BLaER1 treated with 17β-estradiol and CSF1 and Interleukin-3, amounts not matched to agents 10 nM and 100 nM (cell line): ENCODE measurements around the gene ATXN2.
"Not testable (repeated sequence)": the region's sequence is repeated elsewhere in the genome, so short reads cannot be mapped to it uniquely, and the experiment has no call there.

ENCODE experiments used
- H3K27ac ChIP-seq, 11 experiments: shearing (Covaris generic); formaldehyde crosslinking; 2 replicates each; pipeline ENCODE4 v1.8.1; 2022
- H3K27me3 ChIP-seq, 11 experiments: shearing (Covaris generic); formaldehyde crosslinking; 2 replicates each; pipeline ENCODE4 v1.8.1; 2022
- H3K36me3 ChIP-seq, 11 experiments: shearing (Covaris generic); formaldehyde crosslinking; 2 replicates each; pipeline ENCODE4 v1.8.1; 2022
- H3K4me1 ChIP-seq, 10 experiments: shearing (Covaris generic); formaldehyde crosslinking; 2 replicates each; pipeline ENCODE4 v1.8.1; 2022
- H3K4me2 ChIP-seq, 11 experiments: shearing (Covaris generic); formaldehyde crosslinking; 2 replicates each; pipeline ENCODE4 v1.8.1; 2022
- H3K4me3 ChIP-seq, 10 experiments: shearing (Covaris generic); formaldehyde crosslinking; 2 replicates each; pipeline ENCODE4 v1.8.1; 2022
- H3K9ac ChIP-seq, 11 experiments: shearing (Covaris generic); formaldehyde crosslinking; 2 replicates each; pipeline ENCODE4 v1.8.1; 2022
- H3K9me3 ChIP-seq, 11 experiments: shearing (Covaris generic); formaldehyde crosslinking; replicated peaks in 1 of 11; 2 replicates each; pipeline ENCODE4 v1.8.1; 2022
- H4K20me1 ChIP-seq, 11 experiments: shearing (Covaris generic); formaldehyde crosslinking; 2 replicates each; pipeline ENCODE4 v1.8.1; 2022
- Cebpa-rat ChIP-seq, 11 experiments: shearing (Covaris generic); IDR thresholded peaks; 2 replicates each; pipeline ENCODE4 v1.8.1; 2022

ATXN2 gene

GRCh38 chr12:111506260-111506659, 92.9 kb downstream of the ATXN2 start:
- Histone ChIP-seq H3K9ac (no peak overlapping the region), H3K4me2 (no peak overlapping the region), H3K36me3 (peaks cover 80 to 91% (median 87%) of the 10 kb centered on the region in 11 experiments), H3K27ac (no peak overlapping the region), H3K4me1 (no peaks in the 10 kb centered on the region), H4K20me1 (peaks cover 0 to 12% (median 0%) of the 10 kb centered on the region in 11 experiments; a peak in 4 of 22 replicates), H3K9me3 (0 out of 22 replicates have a peak, but pooled peaks cover 0 to 7% (median 0%) of the 10 kb centered on the region in 11 experiments), H3K27me3 (no peaks in the 10 kb centered on the region), H3K4me3 (no peak overlapping the region)
- TF ChIP-seq Cebpa-rat (IDR thresholded peaks at IDR 0.05) = no peak

- no peak for TF ChIP-seq Cebpa-rat (IDR thresholded peaks at IDR 0.05)
- Histone ChIP-seq H3K27me3 (no peaks in the 10 kb centered on the region), H3K4me2 (no peak overlapping the region), H3K4me3 (no peak overlapping the region), H3K9me3 (0 out of 22 replicates have a peak, but pooled peaks cover 0 to 7% (median 0%) of the 10 kb centered on the region in 11 experiments), H3K4me1 (no peaks in the 10 kb centered on the region), H3K36me3 (peaks cover 80 to 91% (median 86%) of the 10 kb centered on the region in 11 experiments), H3K27ac (no peak overlapping the region), H4K20me1 (peaks cover 0 to 17% (median 0%) of the 10 kb centered on the region in 11 experiments; a peak in 4 of 22 replicates), H3K9ac (no peak overlapping the region)
Measured at GRCh38 chr12:111505601-111506036, 93.5 kb downstream of the ATXN2 start.

GRCh38 chr12:111503116-111503515, 96.0 kb downstream of the ATXN2 start:
- no peak overlapping the region for H3K27ac ChIP-seq
- no peak for TF ChIP-seq Cebpa-rat (IDR thresholded peaks at IDR 0.05)
- peaks cover 81 to 91% (median 87%) of the 10 kb centered on the region in 11 experiments for H3K36me3 ChIP-seq

GRCh38 chr12:111494676-111495075, 104.4 kb downstream of the ATXN2 start:
- H4K20me1 ChIP-seq = peaks cover 0 to 6% (median 0%) of the 10 kb centered on the region in 11 experiments; a peak in 2 of 22 replicates
- H3K27me3 ChIP-seq = no peaks in the 10 kb centered on the region
- H3K4me2 ChIP-seq = peak overlapping the region; percentile 3 to 61 (median 41); a peak in 17 of 22 replicates
- H3K4me3 ChIP-seq = no peak overlapping the region
- H3K9me3 ChIP-seq = peaks cover 0 to 4% (median 0%) of the 10 kb centered on the region in 11 experiments; a peak in 3 of 22 replicates
- peak overlapping the region in 8 of 11 experiments; percentile 25 to 63 (median 44); a peak in 13 of 22 replicates for H3K27ac ChIP-seq
- 0 out of 22 replicates have a peak overlapping the region, but pooled peaks of 1 of the 11 experiments have one; percentile 33 for H3K9ac ChIP-seq
- peaks cover 90 to 100% (median 95%) of the 10 kb centered on the region in 11 experiments for H3K36me3 ChIP-seq
- peaks cover 10 to 45% (median 16%) of the 10 kb centered on the region in 10 experiments for H3K4me1 ChIP-seq
- no peak for TF ChIP-seq Cebpa-rat (IDR thresholded peaks at IDR 0.05)

More at GRCh38 chr12:111503116-111503515, 96.0 kb downstream of the ATXN2 start:
- Histone ChIP-seq H4K20me1 (peaks cover 0 to 22% (median 0%) of the 10 kb centered on the region in 11 experiments; a peak in 4 of 22 replicates), H3K27me3 (no peaks in the 10 kb centered on the region), H3K4me2 (no peak overlapping the region), H3K9me3 (0 out of 22 replicates have a peak, but pooled peaks cover 0 to 3% (median 0%) of the 10 kb centered on the region in 11 experiments), H3K4me3 (no peak overlapping the region), H3K4me1 (no peaks in the 10 kb centered on the region; a peak in 1 of 20 replicates), H3K9ac (no peak overlapping the region)

- peaks cover 82 to 100% (median 93%) of the 10 kb centered on the region in 11 experiments for H3K36me3 ChIP-seq
- not testable (repeated sequence) for H3K27ac ChIP-seq, H3K4me3 ChIP-seq, H4K20me1 ChIP-seq, H3K9me3 ChIP-seq, H3K27me3 ChIP-seq, H3K4me2 ChIP-seq, H3K9ac ChIP-seq
- peaks cover 13 to 59% (median 33%) of the 10 kb centered on the region in 10 experiments for H3K4me1 ChIP-seq
Measured at GRCh38 chr12:111492979-111493378, 106.1 kb downstream of the ATXN2 start.

- H3K9ac ChIP-seq = peak overlapping the region in 1 of 11 experiments; percentile 53; a peak in 3 of 22 replicates
- H3K36me3 ChIP-seq = peaks cover 82 to 100% (median 96%) of the 10 kb centered on the region in 11 experiments
- H4K20me1 ChIP-seq = peaks cover 0 to 7% (median 0%) of the 10 kb centered on the region in 11 experiments; a peak in 3 of 22 replicates
- no peaks in the 10 kb centered on the region for H3K9me3 ChIP-seq
- no peak overlapping the region for H3K4me3 ChIP-seq
- H3K27ac ChIP-seq = peak overlapping the region in 5 of 11 experiments; percentile 12 to 25 (median 12); a peak in 6 of 22 replicates
- H3K4me1 ChIP-seq = peaks cover 0 to 42% (median 24%) of the 10 kb centered on the region in 10 experiments; a peak in 18 of 20 replicates
- no peak for TF ChIP-seq Cebpa-rat (IDR thresholded peaks at IDR 0.05)
- H3K4me2 ChIP-seq = peak overlapping the region in 9 of 11 experiments; percentile 8 to 67 (median 44); a peak in 15 of 22 replicates
- no peaks in the 10 kb centered on the region for H3K27me3 ChIP-seq
Measured at GRCh38 chr12:111488798-111489197, 110.3 kb downstream of the ATXN2 start.

GRCh38 chr12:111488271-111488670, 110.8 kb downstream of the ATXN2 start:
- Histone ChIP-seq H4K20me1 (peaks cover 0 to 12% (median 0%) of the 10 kb centered on the region in 11 experiments; a peak in 3 of 22 replicates), H3K4me1 (peaks cover 0 to 39% (median 24%) of the 10 kb centered on the region in 10 experiments; a peak in 18 of 20 replicates), H3K4me2 (peak overlapping the region in 9 of 11 experiments; percentile 20 to 67 (median 47); a peak in 17 of 22 replicates), H3K4me3 (no peak overlapping the region), H3K9me3 (no peaks in the 10 kb centered on the region), H3K27ac (peak overlapping the region in 9 of 11 experiments; percentile 12 to 50 (median 21); a peak in 10 of 22 replicates), H3K9ac (peak overlapping the region in 5 of 11 experiments; percentile 12 to 53 (median 39); a peak in 7 of 22 replicates), H3K36me3 (peaks cover 84 to 100% (median 97%) of the 10 kb centered on the region in 11 experiments), H3K27me3 (no peaks in the 10 kb centered on the region)
- TF ChIP-seq Cebpa-rat (IDR thresholded peaks at IDR 0.05) = no peak

- Histone ChIP-seq H3K4me3 (no peak overlapping the region), H3K4me1 (peaks cover 0 to 8% (median 0%) of the 10 kb centered on the region in 10 experiments; a peak in 2 of 20 replicates), H4K20me1 (peaks cover 0 to 38% (median 0%) of the 10 kb centered on the region in 11 experiments; a peak in 7 of 22 replicates), H3K36me3 (peaks cover 94 to 100% (median 98%) of the 10 kb centered on the region in 11 experiments), H3K27me3 (no peaks in the 10 kb centered on the region), H3K9me3 (no peaks in the 10 kb centered on the region), H3K27ac (no peak overlapping the region), H3K9ac (no peak overlapping the region), H3K4me2 (no peak overlapping the region)
- no peak for TF ChIP-seq Cebpa-rat (IDR thresholded peaks at IDR 0.05)
Measured at GRCh38 chr12:111482462-111482861, 116.7 kb downstream of the ATXN2 start.

- no peak overlapping the region for H3K27ac ChIP-seq
- no peak for TF ChIP-seq Cebpa-rat (IDR thresholded peaks at IDR 0.05)
Measured at GRCh38 chr12:111471236-111471635, 127.9 kb downstream of the ATXN2 start.

More at GRCh38 chr12:111471236-111471635, 127.9 kb downstream of the ATXN2 start:
- H3K4me1 ChIP-seq = peaks cover 0 to 25% (median 0%) of the 10 kb centered on the region in 10 experiments; a peak in 6 of 20 replicates
- H3K4me2 ChIP-seq = 0 out of 22 replicates have a peak overlapping the region, but pooled peaks of 1 of the 11 experiments have one; percentile 7
- peaks cover 85 to 100% (median 94%) of the 10 kb centered on the region in 11 experiments for H3K36me3 ChIP-seq
- no peaks in the 10 kb centered on the region for H3K9me3 ChIP-seq
- no peak overlapping the region for H3K4me3 ChIP-seq
- H3K27me3 ChIP-seq = no peaks in the 10 kb centered on the region
- peak overlapping the region in 1 of 11 experiments; percentile 9; a peak in 1 of 22 replicates for H3K9ac ChIP-seq
- H4K20me1 ChIP-seq = peaks cover 0 to 47% (median 0%) of the 10 kb centered on the region in 11 experiments; a peak in 4 of 22 replicates
